Large intestine (tissue), 3 donors: ENCODE data around the gene FGF1. TPM values are rescaled to one million over a fixed set of nuclear protein-coding genes. Genes with fewer than 3 reads are reported as not detected.

Source experiments
- DNase-seq, 2 donors: peaks; one replicate each; pipeline versions ENCODE4 v3.0.0 to v3.0.0-alpha.2; 2013
- H3K27ac ChIP-seq: one replicate; pipeline ENCODE4 v1.5.1; 2013; ENCODE audit warnings: low read length
- H3K27me3 ChIP-seq: 2 replicates; pipeline ENCODE4 v1.6.1; 2013; ENCODE audit warnings: low read length; ENCODE audit not compliant: control insufficient read depth, insufficient read depth
- H3K36me3 ChIP-seq: 2 replicates; pipeline ENCODE4 v1.6.1; 2013; ENCODE audit warnings: low read length; ENCODE audit not compliant: control insufficient read depth, insufficient read depth
- H3K4me1 ChIP-seq: one replicate; pipeline ENCODE4 v1.6.1; 2013; ENCODE audit warnings: low read length; ENCODE audit not compliant: control insufficient read depth, insufficient read depth
- H3K4me3 ChIP-seq: one replicate; pipeline ENCODE4 v1.5.1; 2013; ENCODE audit warnings: low read length
- H3K9me3 ChIP-seq: one replicate; pipeline ENCODE4 v1.6.1; 2013; ENCODE audit warnings: mild to moderate bottlenecking, low read depth, low read length, moderate library complexity; ENCODE audit not compliant: control insufficient read depth
- WGBS: methylation state at CpG from one replicate; pipeline ENCODE4 v1.1.5; 2013; ENCODE audit warnings: low lambda C conversion rate; ENCODE audit not compliant: insufficient coverage; 5-methylcytosine and 5-hydroxymethylcytosine counted together
- polyA plus RNA-seq: library from polyadenylated mRNA; unstranded; fragments of 120-200 nt; gene quantifications from one replicate; pipeline ENCODE4 v1.2.1, GENCODE V29; 2013

FGF1 gene
- polyA plus RNA-seq, 1 donor = 9.7 TPM

DNA sequence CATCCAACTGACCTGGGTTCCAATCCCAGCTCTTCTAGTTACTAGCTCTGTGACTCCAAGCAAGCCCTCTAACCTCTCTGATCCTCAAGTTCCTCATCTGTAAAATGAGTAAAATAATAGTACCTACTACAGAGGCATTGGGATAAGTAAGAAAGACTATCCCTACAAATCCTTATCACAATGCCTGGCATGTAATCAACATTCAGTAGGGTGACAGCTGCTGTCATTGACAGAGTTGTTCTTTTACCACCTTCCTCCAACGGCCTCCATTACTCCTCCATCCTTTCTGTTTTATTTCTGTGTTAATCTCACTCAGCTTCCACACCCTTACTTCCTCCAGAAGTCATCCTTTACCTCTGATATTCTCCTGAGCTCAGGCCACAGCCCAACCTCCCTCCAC lies 40.4 kb downstream of the FGF1 start:
- no peaks in the 10 kb centered on the region for H3K27me3 ChIP-seq
- no peak for DNase-seq
- WGBS = no CpG with 5 or more reads among the region's 1 CpG
- no peak overlapping the region for H3K27ac ChIP-seq
- no peaks in the 10 kb centered on the region for H3K9me3 ChIP-seq
- no peak overlapping the region for H3K4me3 ChIP-seq
- H3K4me1 ChIP-seq = no peaks in the 10 kb centered on the region
- H3K36me3 ChIP-seq = no peaks in the 10 kb centered on the region

DNA sequence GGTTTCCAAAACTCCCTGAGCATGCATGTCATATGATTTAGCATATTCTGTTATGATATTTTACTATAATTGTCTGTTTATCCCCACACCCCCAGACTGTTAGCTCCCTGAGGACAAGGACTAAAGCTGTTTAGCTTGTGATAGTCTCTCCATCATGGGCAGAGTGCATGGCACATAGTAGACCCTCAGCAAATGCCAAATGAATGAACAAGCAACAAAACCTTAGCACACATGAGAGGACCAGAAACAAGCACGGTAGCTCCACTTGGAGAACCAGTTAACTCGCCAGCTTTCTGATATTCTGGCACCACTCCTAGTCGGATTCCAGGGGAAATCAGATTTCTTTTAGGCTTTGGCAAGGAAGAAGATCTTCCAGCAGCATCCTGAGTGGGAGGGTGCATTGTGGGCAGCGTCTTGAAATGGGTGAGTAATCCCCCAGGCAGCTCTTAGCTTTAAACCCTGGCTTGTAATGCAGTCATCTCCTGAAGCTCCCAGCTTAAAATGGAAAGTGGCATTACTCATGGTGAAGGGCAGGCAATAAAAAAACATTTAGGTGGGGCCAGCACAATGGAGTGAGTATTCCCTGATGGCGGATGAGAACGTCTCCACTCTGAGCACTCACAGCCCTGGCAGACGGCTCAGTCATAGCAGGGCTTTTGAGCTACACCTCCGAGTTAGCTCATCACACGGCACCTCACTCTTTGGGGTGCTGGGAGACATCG lies 41.1 kb downstream of the FGF1 start:
- DNase-seq = no peak
- no CpG with 5 or more reads among the region's 10 CpGs for WGBS

DNA sequence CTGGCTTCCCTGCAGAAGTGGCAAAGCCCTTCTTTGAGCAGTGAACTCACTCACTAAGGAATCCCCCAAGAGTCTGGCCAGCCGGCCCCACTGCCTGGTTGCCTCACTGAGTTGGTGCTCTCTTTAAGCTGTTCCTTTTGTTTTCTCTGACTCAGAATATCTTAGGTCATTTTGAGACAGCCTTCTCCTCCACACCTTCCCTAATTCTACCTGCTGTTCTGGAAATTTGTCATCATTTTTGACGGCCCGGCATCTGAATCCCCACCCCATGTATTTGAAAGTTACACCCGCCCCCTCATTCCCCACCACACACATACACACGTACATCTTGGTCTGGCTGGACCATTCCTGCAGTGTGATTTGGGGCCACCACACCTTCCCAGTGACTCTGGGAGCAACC lies 41.8 kb downstream of the FGF1 start:
- Histone ChIP-seq H3K4me1 (no peaks in the 10 kb centered on the region), H3K36me3 (no peaks in the 10 kb centered on the region), H3K27me3 (no peaks in the 10 kb centered on the region), H3K9me3 (no peaks in the 10 kb centered on the region), H3K4me3 (no peak overlapping the region), H3K27ac (no peak overlapping the region)
- no peak for DNase-seq
- no CpG with 5 or more reads among the region's 5 CpGs for WGBS

More for the DNA sequence above, 41.1 kb downstream of the FGF1 start:
- Histone ChIP-seq H3K27me3 (no peaks in the 10 kb centered on the region), H3K9me3 (no peaks in the 10 kb centered on the region), H3K4me1 (no peaks in the 10 kb centered on the region), H3K36me3 (no peaks in the 10 kb centered on the region), H3K4me3 (no peak overlapping the region), H3K27ac (no peak overlapping the region)

DNA sequence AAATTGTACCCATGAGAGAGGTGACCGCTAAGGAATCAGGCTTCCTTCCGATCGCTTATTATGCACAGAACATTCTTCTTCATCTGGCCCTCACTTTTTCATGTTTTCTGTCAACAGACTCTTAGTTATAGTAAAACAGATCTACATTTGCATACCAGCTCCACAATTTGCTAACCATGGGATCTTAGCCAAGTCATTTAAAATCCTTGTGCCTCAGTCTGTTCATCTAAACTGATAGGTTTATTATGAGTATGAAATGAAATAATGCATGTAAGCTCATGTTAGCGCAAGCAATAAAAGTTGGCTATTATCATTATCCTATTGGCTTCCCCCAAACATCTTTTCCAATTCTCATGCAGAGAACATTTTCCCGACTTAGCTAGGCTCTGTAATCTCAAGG lies 42.3 kb downstream of the FGF1 start:
- Histone ChIP-seq H3K4me1 (no peaks in the 10 kb centered on the region), H3K27ac (no peak overlapping the region), H3K4me3 (no peak overlapping the region), H3K27me3 (no peaks in the 10 kb centered on the region), H3K36me3 (no peaks in the 10 kb centered on the region), H3K9me3 (no peaks in the 10 kb centered on the region)
- no peak for DNase-seq
- 100% methylated on average over 1 of the region's 5 CpGs for WGBS

DNA sequence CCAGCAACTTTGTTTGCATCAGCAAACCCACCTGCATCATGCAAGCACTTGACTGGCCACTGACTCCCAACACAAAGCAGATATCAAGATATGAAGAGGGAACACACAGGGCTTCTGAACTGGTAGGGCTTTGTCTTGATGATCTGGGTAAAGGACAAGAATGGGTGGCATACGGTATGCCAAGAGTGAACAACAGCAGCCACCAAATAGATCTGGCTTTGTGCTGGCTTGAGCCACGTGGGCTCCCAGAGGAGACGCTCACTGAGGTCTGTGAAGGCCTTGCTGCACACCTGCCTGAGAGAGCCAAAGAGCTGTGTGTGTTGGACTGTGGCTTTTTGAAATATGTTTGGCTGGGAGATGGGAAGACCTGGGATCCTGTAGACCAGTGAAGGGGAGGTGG lies 43.5 kb downstream of the FGF1 start:
- WGBS = no CpG with 5 or more reads among the region's 3 CpGs
- Histone ChIP-seq H3K27ac (no peak overlapping the region), H3K4me1 (no peaks in the 10 kb centered on the region), H3K36me3 (no peaks in the 10 kb centered on the region), H3K9me3 (no peaks in the 10 kb centered on the region), H3K27me3 (no peaks in the 10 kb centered on the region), H3K4me3 (no peak overlapping the region)
- no peak for DNase-seq

DNA sequence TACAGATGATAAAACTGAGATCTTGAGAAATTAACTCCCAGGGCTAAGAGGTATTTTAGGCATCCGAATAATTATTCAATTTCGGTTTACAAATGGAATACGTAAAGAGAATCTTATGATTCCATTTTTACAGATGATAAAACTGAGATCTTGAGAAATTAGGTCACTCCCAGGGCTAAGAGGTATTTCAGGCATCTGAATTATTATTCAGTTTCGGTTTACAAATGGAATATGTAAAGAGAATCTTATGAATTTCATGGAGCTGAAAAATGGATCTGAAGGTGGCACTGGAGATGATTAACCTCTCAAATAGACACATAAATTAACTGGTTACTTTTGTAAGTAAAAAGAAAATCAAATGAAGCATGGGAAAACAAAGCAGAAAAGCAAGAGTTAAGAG lies 44.2 kb downstream of the FGF1 start:
- Histone ChIP-seq H3K36me3 (no peaks in the 10 kb centered on the region), H3K9me3 (no peaks in the 10 kb centered on the region), H3K4me1 (no peaks in the 10 kb centered on the region), H3K27ac (no peak overlapping the region), H3K4me3 (no peak overlapping the region), H3K27me3 (no peaks in the 10 kb centered on the region)
- 94% methylated on average over 3 of the region's 4 CpGs for WGBS
- no peak for DNase-seq

DNA sequence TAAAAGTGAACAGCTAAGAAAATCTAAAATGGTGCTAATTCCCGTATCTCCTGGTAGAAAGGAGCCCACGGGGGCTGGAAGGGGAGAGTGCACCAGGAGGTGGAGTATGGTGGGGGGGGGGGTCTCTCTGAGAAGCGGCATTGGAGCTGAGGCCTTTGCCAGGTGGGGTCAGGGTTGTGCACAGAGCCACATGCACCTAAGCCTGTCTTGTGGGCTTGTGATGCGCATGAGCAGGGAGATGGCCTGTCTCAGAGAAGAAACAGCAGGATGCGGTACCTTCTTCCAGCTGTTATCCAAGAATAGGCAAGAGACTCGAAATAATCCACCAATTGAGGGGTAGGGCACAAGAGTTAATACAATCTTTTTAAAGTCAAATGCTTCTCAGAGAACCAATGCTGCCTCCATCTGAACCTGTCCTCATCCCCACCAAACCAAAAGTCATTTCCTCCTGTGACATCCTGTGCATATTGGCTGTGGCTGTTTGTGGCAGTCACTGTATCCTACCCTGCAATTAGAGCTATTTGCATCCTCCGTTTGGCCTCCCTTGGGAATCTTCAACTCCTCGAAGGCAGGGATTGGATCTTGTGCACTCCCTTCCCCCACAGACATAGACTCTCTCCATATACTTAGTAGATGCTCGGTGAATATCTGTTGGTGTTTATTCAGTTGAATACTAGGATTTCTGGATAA lies 45.4 kb downstream of the FGF1 start:
- no CpG with 5 or more reads among the region's 9 CpGs for WGBS
- Histone ChIP-seq H3K9me3 (no peaks in the 10 kb centered on the region), H3K27me3 (no peaks in the 10 kb centered on the region), H3K27ac (no peak overlapping the region), H3K4me1 (no peaks in the 10 kb centered on the region), H3K4me3 (no peak overlapping the region), H3K36me3 (no peaks in the 10 kb centered on the region)
- DNase-seq = no peak

DNA sequence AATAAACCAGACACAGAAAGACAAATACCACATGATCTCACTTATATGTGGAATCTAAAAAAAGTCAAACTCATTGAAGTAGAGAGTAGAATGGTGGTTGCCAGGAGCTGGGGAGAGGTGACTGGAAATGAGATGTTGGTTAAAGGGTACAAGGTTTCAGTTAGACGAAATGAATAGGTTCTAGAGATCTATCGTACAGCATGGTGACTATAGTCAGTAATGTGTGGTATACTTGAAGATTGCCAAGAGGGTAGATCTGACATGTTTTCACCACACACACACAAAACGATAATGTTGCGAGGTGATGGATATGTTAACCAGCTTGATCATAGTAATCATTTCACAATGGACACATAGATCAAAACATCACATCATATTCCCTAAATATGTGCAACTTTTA lies 46.4 kb downstream of the FGF1 start:
- Histone ChIP-seq H3K4me3 (no peak overlapping the region), H3K4me1 (no peaks in the 10 kb centered on the region), H3K27ac (no peak overlapping the region), H3K27me3 (no peaks in the 10 kb centered on the region), H3K9me3 (no peaks in the 10 kb centered on the region), H3K36me3 (no peaks in the 10 kb centered on the region)
- WGBS = 100% methylated on average over 1 of the region's 4 CpGs
- DNase-seq = no peak

DNA sequence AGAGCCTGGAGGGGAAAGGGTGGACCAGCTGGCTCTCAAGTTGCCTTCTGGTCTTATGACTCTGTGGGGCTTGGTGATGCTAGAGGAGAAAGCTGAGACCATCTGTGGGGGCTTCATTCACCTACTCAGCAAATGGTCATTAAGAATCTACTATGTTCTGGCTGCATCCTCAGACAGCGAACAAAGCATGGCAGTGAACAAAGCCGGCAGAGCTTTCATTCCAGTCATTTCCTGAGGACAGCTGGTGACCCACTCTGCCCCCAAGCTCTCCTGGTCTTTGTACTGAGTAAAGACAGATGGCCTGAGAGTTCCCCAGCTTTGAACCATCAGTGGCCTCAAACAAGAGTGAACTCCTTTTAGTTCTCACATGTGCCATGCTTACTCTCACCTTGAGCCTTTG lies 48.0 kb downstream of the FGF1 start:
- H3K9me3 ChIP-seq = no peaks in the 10 kb centered on the region
- no CpG with 5 or more reads among the region's 2 CpGs for WGBS
- H3K4me1 ChIP-seq = no peaks in the 10 kb centered on the region
- no peaks in the 10 kb centered on the region for H3K36me3 ChIP-seq
- no peak overlapping the region for H3K4me3 ChIP-seq
- H3K27me3 ChIP-seq = no peaks in the 10 kb centered on the region
- no peak overlapping the region for H3K27ac ChIP-seq
- DNase-seq = no peak

DNA sequence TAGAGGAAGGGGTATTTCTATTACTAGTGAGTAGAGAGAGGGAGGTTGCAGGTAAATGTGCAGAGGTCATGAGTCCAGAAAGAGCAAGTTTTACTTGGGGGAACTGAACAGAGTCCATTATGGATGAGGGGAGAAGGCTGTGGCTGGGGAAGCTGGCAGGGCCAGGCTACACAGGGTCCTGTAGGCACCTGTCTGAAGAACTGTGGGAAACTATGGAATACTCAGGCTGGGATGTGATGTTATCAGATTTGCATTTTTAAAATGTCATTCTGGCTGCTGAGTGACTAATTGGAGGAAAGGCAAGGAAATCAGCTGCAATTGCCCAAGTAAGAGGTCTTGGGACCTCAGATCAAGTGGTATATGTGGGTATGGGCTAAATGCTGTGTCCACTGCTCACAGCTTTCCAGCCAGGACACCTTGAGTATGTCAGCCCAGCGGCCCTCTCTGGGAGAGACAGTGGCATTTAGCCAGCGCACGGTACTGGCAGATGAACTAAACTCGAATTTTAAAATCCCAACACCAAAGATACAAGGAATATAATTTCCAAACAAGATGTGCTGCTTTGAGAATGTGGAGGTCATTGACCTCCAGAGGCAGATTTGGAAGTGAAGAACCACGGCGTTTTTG lies 49.1 kb downstream of the FGF1 start:
- H3K27me3 ChIP-seq = no peaks in the 10 kb centered on the region
- DNase-seq = no peak
- H3K27ac ChIP-seq = no peak overlapping the region
- no CpG with 5 or more reads among the region's 6 CpGs for WGBS
- H3K4me1 ChIP-seq = no peaks in the 10 kb centered on the region
- H3K4me3 ChIP-seq = no peak overlapping the region
- H3K36me3 ChIP-seq = no peaks in the 10 kb centered on the region
- H3K9me3 ChIP-seq = no peaks in the 10 kb centered on the region
